Fibroblast of lung (primary cell): ENCODE measurements around the gene USP13. TPM values are rescaled to one million over a fixed set of nuclear protein-coding genes. Genes with fewer than 3 reads are reported as not detected.

ENCODE experiments used
- DNase-seq, 2 donors: peaks; one replicate each; pipeline versions ENCODE4 v3.0.0 to v3.0.0-alpha.2; 2010; ENCODE audit warnings: low read depth in 2 of 2
- H2AFZ ChIP-seq: 2 replicates; pipeline ENCODE4 v1.5.1; 2012; ENCODE audit warnings: low read length, control low read depth, inconsistent platforms
- H3K27ac ChIP-seq: 2 replicates; pipeline ENCODE4 v1.5.1; 2011; ENCODE audit warnings: low read length, control low read depth; ENCODE audit not compliant: insufficient read depth
- H3K27me3 ChIP-seq: 2 replicates; pipeline ENCODE4 v1.5.1; 2011; ENCODE audit warnings: mild to moderate bottlenecking, low read length; ENCODE audit not compliant: control insufficient read depth, insufficient read depth
- H3K36me3 ChIP-seq: 2 replicates; pipeline ENCODE4 v1.5.1; 2011; ENCODE audit warnings: low read length; ENCODE audit not compliant: control insufficient read depth, insufficient read depth
- H3K4me1 ChIP-seq: 2 replicates; pipeline ENCODE4 v1.5.1; 2011; ENCODE audit warnings: low read length; ENCODE audit not compliant: control insufficient read depth, insufficient read depth; ENCODE audit errors: extremely low read depth
- H3K4me2 ChIP-seq: 2 replicates; pipeline ENCODE4 v1.5.1; 2011; ENCODE audit warnings: low read length, control low read depth; ENCODE audit not compliant: insufficient read depth; ENCODE audit errors: extremely low read depth
- H3K4me3 ChIP-seq, 4 experiments: fragments of 200-600 bp in 1 of 4; sonication (generic) in 1 of 4; replicated peaks in 1 of 4; 2 replicates each; pipeline ENCODE4 v1.5.1; 2011 to 2016; ENCODE audit warnings: low read length in 4 of 4, low read depth in 3 of 4, mild to moderate bottlenecking in 3 of 4, control low read depth in 2 of 4, inconsistent platforms in 1 of 4, mixed read lengths in 1 of 4; ENCODE audit not compliant: insufficient read depth in 1 of 4; ENCODE audit errors: control extremely low read depth in 1 of 4
- H3K79me2 ChIP-seq: 2 replicates; pipeline ENCODE4 v1.5.1; 2012; ENCODE audit warnings: mild to moderate bottlenecking, low read length, inconsistent platforms; ENCODE audit not compliant: control insufficient read depth, insufficient read depth
- H3K9ac ChIP-seq: 2 replicates; pipeline ENCODE4 v1.5.1; 2011; ENCODE audit warnings: mild to moderate bottlenecking, low read length, control low read depth; ENCODE audit not compliant: insufficient read depth
- H3K9me3 ChIP-seq: 2 replicates; pipeline ENCODE4 v1.5.1; 2012; ENCODE audit warnings: low read depth, low read length; ENCODE audit not compliant: control insufficient read depth, insufficient read depth
- H4K20me1 ChIP-seq: 2 replicates; pipeline ENCODE4 v1.5.1; 2011; ENCODE audit warnings: low read length; ENCODE audit not compliant: control insufficient read depth, insufficient read depth; ENCODE audit errors: extremely low read depth
- EZH2 ChIP-seq: IDR thresholded peaks from 2 replicates; pipeline ENCODE4 v1.5.1; 2012; ENCODE audit warnings: low read length, control low read depth, mild to moderate bottlenecking; ENCODE audit errors: missing control alignments
- polyA plus RNA-seq, 2 donors: library from polyadenylated mRNA; depleted of rRNA in 1 of 2; stranded (reverse) in 1 of 2; unstranded in 1 of 2; fragments of >200 nt; gene quantifications; 2 replicates each; pipeline ENCODE4 v1.2.1, GENCODE V29; 2011 to 2012; ENCODE audit warnings: missing spikeins in 1 of 2
- total RNA-seq: library from RNA; depleted of rRNA; stranded (reverse); fragments of >200 nt; gene quantifications from 2 replicates; pipeline ENCODE4 v1.2.1, GENCODE V29; 2014
- TF ChIP-seq, protein P1 (sequence below), 2 donors: IDR thresholded peaks in 1 of 2; conservative IDR thresholded peaks in 1 of 2; 1 replicate in 1 of 2; 2 replicates in 1 of 2; pipeline ENCODE4 v1.5.1; 2011 to 2012; ENCODE audit warnings: low read length in 2 of 2, control low read depth in 1 of 2, inconsistent platforms in 1 of 2, low read depth in 1 of 2, mild to moderate bottlenecking in 1 of 2

USP13 gene
- total and polyA plus RNA-seq, 2 donors (not counting 1 experiment from before 2014, with no cell fraction given), result 11.7 to 15.7 TPM

GRCh38 chr3:179735321-179735720 lies 82.5 kb downstream of the USP13 start:
- no peaks in the 10 kb centered on the region for H3K27me3 ChIP-seq
- H3K4me1 ChIP-seq, result peaks cover 4% of the 10 kb centered on the region
- peaks cover 3% of the 10 kb centered on the region for H3K36me3 ChIP-seq
- no peak overlapping the region for H3K4me2 ChIP-seq
- H4K20me1 ChIP-seq, result no peaks in the 10 kb centered on the region
- H2AFZ ChIP-seq, result no peak overlapping the region
- no peaks in the 10 kb centered on the region for H3K9me3 ChIP-seq
- TF ChIP-seq EZH2, result no peak
- TF ChIP-seq, protein P1, sequence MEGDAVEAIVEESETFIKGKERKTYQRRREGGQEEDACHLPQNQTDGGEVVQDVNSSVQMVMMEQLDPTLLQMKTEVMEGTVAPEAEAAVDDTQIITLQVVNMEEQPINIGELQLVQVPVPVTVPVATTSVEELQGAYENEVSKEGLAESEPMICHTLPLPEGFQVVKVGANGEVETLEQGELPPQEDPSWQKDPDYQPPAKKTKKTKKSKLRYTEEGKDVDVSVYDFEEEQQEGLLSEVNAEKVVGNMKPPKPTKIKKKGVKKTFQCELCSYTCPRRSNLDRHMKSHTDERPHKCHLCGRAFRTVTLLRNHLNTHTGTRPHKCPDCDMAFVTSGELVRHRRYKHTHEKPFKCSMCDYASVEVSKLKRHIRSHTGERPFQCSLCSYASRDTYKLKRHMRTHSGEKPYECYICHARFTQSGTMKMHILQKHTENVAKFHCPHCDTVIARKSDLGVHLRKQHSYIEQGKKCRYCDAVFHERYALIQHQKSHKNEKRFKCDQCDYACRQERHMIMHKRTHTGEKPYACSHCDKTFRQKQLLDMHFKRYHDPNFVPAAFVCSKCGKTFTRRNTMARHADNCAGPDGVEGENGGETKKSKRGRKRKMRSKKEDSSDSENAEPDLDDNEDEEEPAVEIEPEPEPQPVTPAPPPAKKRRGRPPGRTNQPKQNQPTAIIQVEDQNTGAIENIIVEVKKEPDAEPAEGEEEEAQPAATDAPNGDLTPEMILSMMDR (conservative IDR thresholded peaks at IDR 0.05 in 1 of 2, IDR thresholded peaks at IDR 0.05 in 1 of 2; ENCODE audit: low read depth in 1 of 2, low read length in 2 of 2), result no peak
- no peak overlapping the region for H3K4me3 ChIP-seq
- no peaks in the 10 kb centered on the region for H3K79me2 ChIP-seq
- no peak overlapping the region for H3K9ac ChIP-seq
- DNase-seq, result no peak
- no peak overlapping the region for H3K27ac ChIP-seq

GRCh38 chr3:179738998-179739397 lies 86.2 kb downstream of the USP13 start:
- DNase-seq, result no peak
- Histone ChIP-seq H3K9me3 (no peaks in the 10 kb centered on the region), H2AFZ (no peak overlapping the region), H3K4me1 (no peaks in the 10 kb centered on the region), H3K36me3 (peaks cover 5% of the 10 kb centered on the region), H3K27me3 (no peaks in the 10 kb centered on the region), H3K4me2 (no peak overlapping the region), H3K4me3 (no peak overlapping the region), H3K79me2 (no peaks in the 10 kb centered on the region), H3K27ac (no peak overlapping the region), H3K9ac (no peak overlapping the region), H4K20me1 (no peaks in the 10 kb centered on the region)
- TF ChIP-seq EZH2, result no peak
- TF ChIP-seq, protein P1 (conservative IDR thresholded peaks at IDR 0.05 in 1 of 2, IDR thresholded peaks at IDR 0.05 in 1 of 2; ENCODE audit: low read depth in 1 of 2, low read length in 2 of 2), result no peak

DNA sequence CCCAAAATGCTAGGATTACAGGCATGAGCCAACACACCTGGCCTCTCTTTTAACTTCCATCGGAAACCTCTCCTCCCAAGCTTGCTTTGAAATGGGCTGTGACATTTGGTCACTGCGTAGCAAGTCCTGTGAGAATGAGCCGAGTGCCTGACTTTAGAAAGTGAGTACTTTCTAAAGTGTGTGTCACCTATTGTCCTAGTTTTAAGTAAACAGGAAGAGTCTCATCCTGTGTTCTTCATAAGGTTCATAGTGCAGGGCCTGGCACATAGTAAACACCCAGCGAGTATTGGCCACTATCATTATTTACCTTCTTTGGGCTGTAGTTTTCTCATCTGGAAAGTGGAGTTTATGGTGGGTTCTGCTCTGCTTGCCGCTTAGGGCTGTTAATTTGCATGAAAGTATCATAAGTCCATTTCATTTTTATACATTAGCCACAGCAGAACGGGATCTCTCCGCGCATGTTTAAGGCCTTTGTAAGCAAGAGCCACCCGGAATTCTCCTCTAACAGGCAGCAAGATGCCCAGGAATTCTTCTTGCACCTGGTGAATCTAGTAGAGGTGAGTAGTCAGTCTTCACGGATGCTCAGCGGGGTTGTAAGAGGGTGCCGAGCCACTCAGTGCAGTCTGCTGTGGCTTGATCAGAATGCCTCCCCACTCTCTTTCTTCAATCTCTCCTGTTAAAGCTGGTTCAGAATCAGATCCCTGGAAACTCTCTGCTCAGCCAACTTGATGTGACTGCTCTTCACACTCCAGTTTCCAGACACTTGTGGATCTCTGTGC lies 87.2 kb downstream of the USP13 start:
- no peak overlapping the region for H3K27ac ChIP-seq
- H3K4me1 ChIP-seq, result no peaks in the 10 kb centered on the region
- DNase-seq, result no peak
- H3K36me3 ChIP-seq, result peaks cover 5% of the 10 kb centered on the region
- H3K4me2 ChIP-seq, result no peak overlapping the region
- H3K79me2 ChIP-seq, result no peaks in the 10 kb centered on the region
- H3K9me3 ChIP-seq, result no peaks in the 10 kb centered on the region
- no peak overlapping the region for H3K4me3 ChIP-seq
- H4K20me1 ChIP-seq, result no peaks in the 10 kb centered on the region
- H3K27me3 ChIP-seq, result no peaks in the 10 kb centered on the region
- no peak overlapping the region for H2AFZ ChIP-seq
- no peak overlapping the region for H3K9ac ChIP-seq
- no peak for TF ChIP-seq EZH2
- TF ChIP-seq, protein P1 (conservative IDR thresholded peaks at IDR 0.05 in 1 of 2, IDR thresholded peaks at IDR 0.05 in 1 of 2; ENCODE audit: low read depth in 1 of 2, low read length in 2 of 2), result no peak
